Measurements from ENCODE around the gene CRTAP.
"Not testable (repeated sequence)": the region's sequence is repeated elsewhere in the genome, so short reads cannot be mapped to it uniquely, and the experiment has no call there.

The CRTAP gene

GRCh38 chr3:33099701-33100100 lies 14.1 kb upstream of the CRTAP start:
- no peak for DNase-seq (ENCODE audit: low read depth in 2 of 2)

- DNase-seq (ENCODE audit: low read depth in 2 of 2) = no peak
Measured at GRCh38 chr3:33100229-33100628, 13.6 kb upstream of the CRTAP start.

DNA sequence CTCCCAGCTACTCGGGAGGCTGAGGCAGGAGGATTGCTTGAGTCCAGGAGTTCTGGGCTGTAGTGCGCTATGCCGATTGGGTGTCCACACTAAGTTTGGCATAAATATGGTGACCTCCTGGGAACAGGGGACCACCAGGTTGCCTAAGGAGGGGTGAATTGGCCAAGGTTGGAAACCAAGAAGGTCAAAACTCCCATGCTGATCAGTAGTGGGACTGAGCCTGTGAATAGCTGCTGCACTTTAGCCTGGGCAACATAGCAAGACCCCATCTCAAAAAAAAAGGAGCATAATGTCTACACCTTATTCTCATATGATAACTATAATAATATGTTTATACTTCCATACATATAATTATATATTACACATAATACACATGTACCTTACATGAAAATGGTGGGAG lies 10.8 kb upstream of the CRTAP start:
- no peak for DNase-seq (ENCODE audit: low read depth in 2 of 2)

- no peak for DNase-seq (ENCODE audit: low read depth in 2 of 2)
Measured at GRCh38 chr3:33103480-33103879, 10.3 kb upstream of the CRTAP start.

- DNase-seq (ENCODE audit: low read depth in 2 of 2) = no peak
Measured at GRCh38 chr3:33104803-33105202, 9.0 kb upstream of the CRTAP start.

DNA sequence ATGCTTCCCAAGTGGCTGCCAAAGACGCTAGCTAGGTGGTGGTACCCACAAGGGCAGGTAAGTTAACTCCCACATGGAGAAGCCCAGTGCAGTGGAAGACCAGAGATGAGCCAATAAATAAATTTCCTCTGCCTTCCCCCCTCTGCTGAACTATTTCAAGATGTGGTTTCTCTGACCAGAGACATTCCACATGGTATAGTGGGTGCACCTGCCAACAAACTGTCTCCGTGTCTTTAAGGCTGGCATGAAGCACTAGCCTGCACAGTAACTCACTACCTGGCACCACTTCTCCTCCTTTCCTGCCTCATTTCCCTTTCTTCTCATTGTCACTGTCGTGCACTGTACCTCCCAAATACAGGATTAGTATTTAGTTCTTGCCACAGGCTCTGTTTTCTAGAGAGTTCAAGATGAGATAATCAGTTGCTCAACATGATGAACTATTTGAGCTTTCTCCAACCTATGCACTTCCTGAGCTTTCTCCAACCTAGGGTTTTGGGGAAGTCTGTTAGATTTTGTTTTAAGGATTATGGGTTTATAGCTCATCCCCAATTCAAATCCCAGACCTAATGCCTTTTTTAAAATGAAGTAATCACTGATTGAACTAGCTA lies 8.4 kb upstream of the CRTAP start:
- no peak for DNase-seq (ENCODE audit: low read depth in 2 of 2)

DNA sequence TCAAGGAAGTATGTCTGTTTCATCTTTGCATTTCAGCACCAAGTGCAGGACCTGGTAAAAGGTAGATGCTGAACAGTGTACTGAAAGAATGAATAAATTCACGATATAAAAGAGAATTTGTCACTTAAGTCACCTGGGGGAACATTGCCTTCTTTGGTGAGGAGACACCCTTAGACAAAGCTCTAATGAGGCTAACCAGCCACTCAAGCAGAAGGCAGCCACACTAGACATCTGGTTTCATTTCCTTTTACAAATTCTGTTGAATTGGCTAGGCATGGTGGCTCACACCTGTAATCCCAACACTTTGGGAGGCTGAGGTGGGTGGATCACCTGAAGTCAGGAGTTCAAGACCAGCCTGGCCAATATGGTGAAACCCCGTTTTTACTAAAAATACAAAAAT lies 7.0 kb upstream of the CRTAP start:
- not testable (repeated sequence) for DNase-seq (ENCODE audit: low read depth in 2 of 2)

- no peak for DNase-seq (ENCODE audit: low read depth in 2 of 2)
Measured at GRCh38 chr3:33111581-33111980, 2.2 kb upstream of the CRTAP start.

GRCh38 chr3:33114622-33115023 lies 809 bp downstream of the CRTAP start:
- no peak for DNase-seq (ENCODE audit: low read depth in 2 of 2)

- DNase-seq (ENCODE audit: low read depth in 2 of 2) = no peak
Measured at GRCh38 chr3:33115024-33115768, 1.4 kb downstream of the CRTAP start.

GRCh38 chr3:33117461-33117860 lies 3.6 kb downstream of the CRTAP start:
- no peak for DNase-seq (ENCODE audit: low read depth in 2 of 2)

- DNase-seq (ENCODE audit: low read depth in 2 of 2) = no peak
Measured at GRCh38 chr3:33119891-33120290, 6.1 kb downstream of the CRTAP start.

DNA sequence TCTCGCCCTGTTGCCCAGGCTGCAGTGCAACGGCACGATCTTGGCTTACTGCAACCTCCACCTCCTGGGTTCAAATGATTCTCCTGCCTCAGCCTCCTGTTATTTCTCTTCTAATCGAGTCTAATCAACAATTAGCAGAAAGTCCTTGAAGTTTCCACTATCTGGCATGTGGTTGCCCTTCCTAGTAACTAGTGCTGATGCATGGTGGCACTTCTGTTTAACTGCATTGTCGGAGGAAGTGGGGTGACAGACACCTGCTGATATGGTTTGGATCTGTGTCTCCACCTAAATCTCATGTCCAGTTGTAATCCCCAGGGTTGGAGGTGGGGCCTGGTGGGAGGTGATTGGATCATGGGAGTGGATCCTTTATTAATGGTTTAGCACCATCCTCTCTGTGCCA lies 9.2 kb downstream of the CRTAP start:
- DNase-seq (ENCODE audit: low read depth in 2 of 2) = no peak

- DNase-seq (ENCODE audit: low read depth in 2 of 2) = no peak
Measured at GRCh38 chr3:33124638-33125037, 10.8 kb downstream of the CRTAP start.

GRCh38 chr3:33125840-33126239 lies 12.0 kb downstream of the CRTAP start:
- DNase-seq (ENCODE audit: low read depth in 2 of 2) = no peak

DNA sequence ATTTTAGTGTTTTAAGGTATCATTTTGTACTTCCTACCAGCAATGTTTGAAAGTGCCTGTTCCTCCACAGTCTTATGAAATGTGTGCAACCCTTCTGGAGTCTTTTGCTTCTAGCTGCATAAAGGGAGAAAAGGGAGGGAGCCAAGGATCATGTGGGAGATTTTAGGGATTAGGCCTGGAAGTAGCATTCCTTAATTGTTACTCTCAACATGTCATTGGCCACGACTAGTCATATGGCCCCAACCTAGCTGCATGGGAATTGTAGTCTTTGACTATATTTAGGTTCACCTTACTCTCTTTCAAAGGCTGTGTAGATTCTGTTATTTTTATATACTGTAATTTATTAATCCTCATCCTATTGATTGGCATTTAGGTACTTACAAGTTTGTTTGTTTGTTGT lies 14.9 kb downstream of the CRTAP start:
- DNase-seq (ENCODE audit: low read depth in 2 of 2) = no peak

DNA sequence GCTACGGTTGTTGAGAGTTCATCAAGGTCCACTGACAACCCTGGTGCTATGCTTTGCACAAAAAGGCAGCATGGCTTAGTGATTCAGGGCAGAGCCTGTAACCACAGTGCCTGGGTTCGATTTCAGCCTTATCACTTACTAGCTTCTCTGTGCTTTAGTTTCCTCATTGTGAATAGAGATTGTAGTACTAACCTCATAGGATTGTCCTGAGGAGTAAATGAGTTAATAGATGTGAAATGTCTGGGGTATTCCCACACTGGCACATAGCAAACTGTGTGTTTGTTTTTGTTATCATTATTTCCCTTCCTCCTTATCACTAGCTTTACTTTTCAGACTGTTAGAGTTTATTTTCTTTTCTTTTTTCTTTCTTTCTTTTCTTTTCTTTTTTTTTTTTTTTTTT lies 16.3 kb downstream of the CRTAP start:
- no peak for DNase-seq (ENCODE audit: low read depth in 2 of 2)

GRCh38 chr3:33131331-33132018 lies 17.7 kb downstream of the CRTAP start:
- no peak for DNase-seq (ENCODE audit: low read depth in 2 of 2)

DNA sequence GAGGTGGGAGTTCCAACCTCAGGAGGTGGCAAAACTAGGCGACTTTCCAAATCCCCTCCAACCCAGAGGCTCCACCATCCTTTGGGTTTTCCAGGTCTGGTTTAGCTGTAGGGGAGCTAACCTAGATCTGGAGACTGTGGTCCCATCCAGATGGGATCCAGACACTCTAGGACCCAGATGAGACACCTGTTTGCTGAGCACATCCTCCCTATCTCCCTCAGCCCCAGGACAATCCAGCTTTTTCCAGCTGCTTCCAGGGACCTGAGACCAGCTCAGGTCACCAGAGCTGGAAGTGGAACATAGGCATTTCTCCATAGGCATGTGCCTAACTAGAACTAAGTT lies 18.2 kb downstream of the CRTAP start:
- DNase-seq (ENCODE audit: low read depth in 2 of 2) = no peak

DNA sequence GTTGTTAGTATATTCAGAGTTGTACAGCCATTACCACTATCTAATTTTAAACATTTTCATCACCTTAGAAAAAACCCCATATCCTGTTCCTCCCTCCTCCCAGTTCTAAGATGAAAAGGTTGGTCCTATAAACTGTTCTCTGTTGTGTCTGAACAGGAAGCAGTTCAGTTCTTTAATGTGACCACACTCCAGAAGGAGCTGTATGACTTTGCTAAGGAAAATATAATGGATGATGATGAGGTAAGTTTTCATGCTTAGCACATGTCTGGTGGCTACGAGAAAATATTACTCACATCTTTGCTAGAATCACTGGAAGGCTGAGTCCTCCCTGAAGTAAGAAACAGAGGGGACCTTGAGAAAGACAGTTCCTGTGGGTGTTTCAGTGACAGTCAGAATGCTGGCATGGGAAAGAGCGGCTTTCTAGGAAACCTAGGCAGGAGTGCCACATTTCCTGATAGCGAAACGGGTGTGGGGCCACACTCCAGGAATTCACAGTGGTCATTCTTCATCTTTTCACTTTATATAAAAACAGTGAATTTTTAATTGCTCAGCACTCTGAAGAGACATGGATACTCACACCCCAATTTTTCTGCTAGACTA lies 20.3 kb downstream of the CRTAP start:
- no peak for DNase-seq (ENCODE audit: low read depth in 2 of 2)

- DNase-seq (ENCODE audit: low read depth in 2 of 2) = no peak
Measured at GRCh38 chr3:33137691-33138090, 23.9 kb downstream of the CRTAP start.

GRCh38 chr3:33139006-33139623 lies 25.3 kb downstream of the CRTAP start:
- DNase-seq (ENCODE audit: low read depth in 2 of 2) = not testable (repeated sequence)
